GM19193 (cell line): ENCODE measurements around the gene SPP1.

Experiments
- POLR2A ChIP-seq: IDR thresholded peaks from 4 replicates; pipeline ENCODE4 v1.6.1; 2011; ENCODE audit not compliant: insufficient read depth, insufficient read length; ENCODE audit errors: extremely low read depth

The SPP1 gene

DNA sequence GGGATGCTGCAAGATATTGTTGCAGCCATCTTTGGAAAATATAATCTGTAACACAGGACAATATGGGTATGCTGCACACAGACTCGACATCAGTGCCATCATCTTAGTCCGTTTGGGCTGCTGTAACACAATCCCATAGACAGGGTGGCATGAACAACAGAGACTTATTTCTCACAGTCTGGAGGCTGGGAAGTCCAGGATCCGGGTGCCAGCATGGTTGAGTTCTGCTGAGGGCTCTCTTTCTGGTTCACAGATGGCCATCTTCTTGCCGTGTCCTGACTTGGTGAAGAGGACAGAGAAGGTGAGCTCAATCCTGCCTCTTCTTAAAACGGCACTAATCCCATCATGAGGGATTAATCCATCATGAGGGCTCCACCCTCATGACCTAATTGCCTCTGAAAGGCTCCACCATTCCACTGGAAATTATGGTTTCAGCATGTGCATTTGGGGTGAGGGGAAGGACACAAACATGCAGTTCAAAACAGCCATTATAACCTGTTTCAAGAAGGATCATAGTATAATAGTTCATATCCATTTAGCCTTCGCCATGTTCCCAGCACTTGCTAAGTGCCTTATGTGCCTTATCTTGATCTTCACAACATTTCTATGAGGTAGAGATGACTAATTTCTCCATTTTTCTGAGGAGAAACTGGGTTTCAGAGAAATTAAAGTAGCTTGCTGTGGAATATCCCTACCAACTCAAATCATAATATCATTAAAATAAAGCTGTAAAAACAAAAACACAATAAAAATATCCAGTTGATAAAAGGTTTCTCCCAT is 27.9 kb upstream of the SPP1 start:
- no peak for TF ChIP-seq POLR2A

- TF ChIP-seq POLR2A, result no peak
These were observed 25.6 kb upstream of the SPP1 start for GRCh38 chr4:87949961-87950360.

DNA sequence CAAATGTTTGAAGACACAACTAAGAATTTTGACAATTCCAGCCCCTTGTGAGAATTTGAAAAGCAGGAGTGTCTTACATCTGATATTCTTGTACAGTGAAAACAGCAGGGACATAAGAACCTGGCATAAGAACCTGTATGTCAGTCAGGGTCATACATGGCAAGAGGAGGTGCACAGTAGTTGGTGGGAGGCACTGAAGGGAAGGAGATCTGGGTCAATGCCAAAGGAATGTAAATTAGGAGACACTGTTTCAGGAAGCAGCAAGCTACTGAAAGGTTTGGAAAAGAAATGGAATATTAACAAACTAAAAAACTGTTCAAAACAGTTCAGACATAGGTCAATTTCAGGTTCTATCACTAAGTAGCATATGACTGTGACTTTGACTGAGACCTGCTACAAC is 25.0 kb upstream of the SPP1 start:
- TF ChIP-seq POLR2A, result no peak

DNA sequence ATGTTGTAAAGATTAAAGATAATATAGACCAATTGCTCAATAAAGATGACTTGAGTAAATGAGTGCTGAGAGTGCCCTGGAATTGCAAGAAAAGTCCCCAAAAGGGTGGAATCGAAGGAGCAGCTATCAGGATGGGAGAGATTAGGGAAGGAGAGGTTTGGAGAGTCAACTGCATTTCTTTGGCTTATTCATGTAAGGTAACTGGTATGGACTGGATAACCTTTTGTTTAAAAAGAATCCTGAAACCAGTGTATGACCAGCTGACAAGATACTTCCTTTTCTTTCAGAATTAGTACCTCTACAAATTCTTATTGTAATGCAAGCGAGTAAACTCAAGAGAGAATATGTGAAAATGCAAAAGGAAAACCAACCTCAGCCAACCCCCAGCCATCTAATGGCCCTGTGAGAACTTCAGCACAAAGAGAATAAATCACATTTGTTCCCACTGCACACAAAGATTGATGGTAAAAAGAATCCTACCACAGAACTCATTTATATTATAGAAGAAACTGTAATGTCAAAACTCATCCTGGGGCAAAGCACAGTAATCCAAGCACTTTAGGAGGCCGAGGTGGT is 24.5 kb upstream of the SPP1 start:
- TF ChIP-seq POLR2A, result no peak

- TF ChIP-seq POLR2A, result no peak
These were observed 21.7 kb upstream of the SPP1 start for GRCh38 chr4:87953826-87954225.

DNA sequence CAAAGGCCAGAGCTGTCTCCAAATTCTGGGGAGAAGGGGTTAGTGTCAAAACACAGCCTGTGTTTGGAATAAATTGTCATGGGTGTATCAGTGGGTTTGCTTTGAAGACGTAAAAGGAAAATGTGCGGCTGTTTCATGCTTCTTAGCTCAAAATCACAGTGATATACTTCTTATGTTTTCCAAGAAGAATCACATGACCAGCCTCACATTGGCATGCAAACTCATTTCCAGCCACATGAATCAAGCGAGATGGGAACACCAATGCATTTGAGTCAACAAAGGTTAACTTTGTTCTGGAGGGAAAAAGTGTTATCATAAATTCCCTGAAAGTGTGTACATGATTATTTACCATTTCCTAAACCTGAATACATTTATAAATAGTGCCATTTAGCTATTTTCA is 19.0 kb upstream of the SPP1 start:
- TF ChIP-seq POLR2A, result no peak

DNA sequence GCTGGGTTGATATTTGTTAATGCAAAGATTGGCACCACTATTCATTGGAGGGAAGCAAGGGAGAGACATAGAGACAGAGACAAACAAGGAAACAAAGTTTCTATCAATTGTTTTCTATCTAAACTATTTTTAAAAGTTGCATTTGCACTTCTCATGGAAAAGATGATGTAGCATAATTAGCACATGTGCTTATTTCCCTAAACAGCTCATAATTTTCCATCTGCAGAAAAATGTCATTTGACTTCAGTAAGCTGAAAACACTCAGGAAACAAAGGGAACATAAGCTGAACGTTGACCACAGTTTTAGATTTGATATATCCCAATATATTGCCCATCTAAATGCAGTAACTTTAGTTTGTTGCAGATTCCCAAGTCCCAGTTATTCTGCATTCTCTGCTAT is 18.5 kb upstream of the SPP1 start:
- TF ChIP-seq POLR2A, result no peak

DNA sequence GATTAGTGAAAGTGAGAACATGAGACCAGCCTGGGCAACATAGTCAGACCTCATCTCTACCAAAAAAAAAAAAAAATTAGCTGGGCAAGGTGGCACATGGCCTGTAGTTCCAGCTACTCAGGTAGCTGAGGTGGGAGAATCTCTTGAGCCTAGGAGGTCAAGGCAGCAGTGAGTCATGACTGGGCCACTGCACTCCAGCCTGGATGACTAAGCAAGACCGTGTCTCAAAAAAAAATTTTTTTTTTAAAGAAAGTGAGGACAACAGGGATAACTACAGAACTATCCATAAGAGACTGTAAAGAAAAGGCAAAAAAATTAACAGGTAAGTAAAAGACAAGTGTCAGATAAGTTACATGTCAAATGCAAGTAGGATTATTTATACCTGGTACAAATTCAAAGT is 13.5 kb upstream of the SPP1 start:
- no peak for TF ChIP-seq POLR2A

DNA sequence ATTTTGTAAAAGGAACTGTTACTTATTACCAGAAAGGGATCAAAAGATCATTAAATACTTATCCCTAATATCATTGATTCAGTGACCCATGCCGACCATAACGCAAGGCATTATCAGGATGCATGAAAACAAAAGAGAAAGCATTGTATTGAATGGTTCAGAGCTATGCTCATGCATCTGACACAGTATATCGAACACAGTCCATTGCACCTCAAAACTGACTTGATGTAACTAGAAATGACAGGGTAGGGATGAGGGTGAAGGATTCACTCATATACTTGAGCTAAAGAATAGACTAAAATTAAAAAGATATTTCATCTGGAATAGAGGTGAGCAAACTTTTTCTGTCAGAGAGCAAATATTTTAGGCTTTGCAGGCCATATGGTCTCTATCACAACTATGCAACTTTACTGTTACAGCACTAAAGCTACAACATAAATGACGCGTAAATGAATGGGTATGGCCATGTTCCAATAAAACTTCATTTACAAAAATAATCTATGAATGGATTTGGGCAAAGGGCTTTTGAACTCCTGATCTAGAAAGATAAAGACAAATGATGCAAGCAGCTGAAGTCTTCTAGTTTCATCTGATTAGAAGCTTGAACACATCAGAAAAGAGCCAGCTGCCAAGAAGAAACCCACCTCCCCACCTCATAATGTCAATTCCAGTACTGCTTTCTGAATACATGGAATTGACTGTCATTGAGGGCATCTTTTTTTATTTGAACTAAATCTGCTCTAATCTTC is 12.9 kb upstream of the SPP1 start:
- TF ChIP-seq POLR2A, result no peak

- no peak for TF ChIP-seq POLR2A
These were observed 10.0 kb upstream of the SPP1 start for GRCh38 chr4:87965501-87965975.

- TF ChIP-seq POLR2A, result no peak
These were observed 9.4 kb upstream of the SPP1 start for GRCh38 chr4:87966095-87966496.

DNA sequence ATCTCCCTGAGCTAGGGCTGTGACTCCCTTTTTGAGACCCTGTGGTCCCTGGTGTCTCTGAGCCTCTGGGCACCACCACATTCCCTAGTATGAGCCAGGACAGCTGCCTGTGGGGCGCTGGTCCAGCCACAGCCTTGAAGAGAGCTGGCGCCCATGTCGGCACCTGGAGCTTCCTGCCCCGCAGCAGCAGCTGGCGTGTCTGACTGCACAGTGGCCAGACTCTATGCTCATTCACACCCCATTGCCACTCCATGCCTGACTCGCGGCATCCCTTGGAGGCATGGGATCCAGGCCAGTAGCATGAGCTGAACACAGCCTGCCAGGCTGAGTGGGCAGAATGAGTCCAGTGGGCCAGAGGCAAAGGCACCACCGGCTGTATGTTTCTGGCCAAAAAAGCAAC is 8.3 kb upstream of the SPP1 start:
- TF ChIP-seq POLR2A, result no peak

GRCh38 chr4:87970121-87970520 is 5.4 kb upstream of the SPP1 start:
- TF ChIP-seq POLR2A, result no peak

- TF ChIP-seq POLR2A, result no peak
These were observed 3.6 kb upstream of the SPP1 start for GRCh38 chr4:87971866-87972265.

DNA sequence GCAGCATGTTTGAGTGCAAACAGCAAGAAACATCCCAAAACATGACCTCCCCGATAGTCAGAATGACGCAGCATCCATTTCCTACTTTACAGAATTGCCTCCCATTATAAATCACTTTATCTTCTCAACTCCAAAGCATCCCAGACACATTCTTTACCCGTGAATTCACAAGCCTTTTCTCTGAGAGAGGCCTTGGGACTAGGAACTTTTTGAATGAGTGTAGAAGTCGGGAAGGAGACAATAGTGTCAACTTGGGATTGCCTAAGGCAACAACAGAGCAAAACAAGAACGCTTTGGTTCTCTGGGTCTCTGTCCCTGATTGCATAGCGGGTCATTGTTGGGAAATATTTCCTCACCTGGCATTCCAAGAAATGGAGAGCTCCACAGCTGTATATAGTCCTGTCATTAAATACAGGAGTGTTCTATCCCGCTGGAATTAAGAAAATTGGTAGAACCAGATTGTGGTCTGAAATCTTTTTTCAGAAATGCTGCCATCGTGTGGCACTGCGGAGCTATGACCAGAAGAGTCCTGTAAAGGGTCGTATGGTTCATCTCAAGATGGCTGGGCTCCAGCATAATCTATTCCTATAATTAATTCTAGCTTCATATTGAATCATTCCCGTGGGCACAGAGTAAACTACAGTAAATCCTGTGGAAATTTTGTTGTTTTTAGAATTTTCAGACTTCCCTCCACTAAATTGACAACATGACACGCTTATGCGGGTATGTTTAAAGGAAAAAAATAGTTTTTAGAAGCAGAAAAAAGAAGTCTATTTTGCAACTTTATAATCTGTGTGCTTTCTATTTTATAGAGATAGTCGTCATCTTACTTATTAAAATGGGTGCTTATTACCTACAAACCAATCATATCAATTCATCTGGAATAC is 2.0 kb upstream of the SPP1 start:
- TF ChIP-seq POLR2A, result no peak
